PFSK-1 (cell line): Measurements from ENCODE around the gene TEF.

Experiments
- FOXP2 ChIP-seq: optimal IDR thresholded peaks from 2 replicates; pipeline ENCODE3; 2011; ENCODE audit warnings: borderline replicate concordance, control low read depth, inconsistent platforms; ENCODE audit not compliant: insufficient read depth; ENCODE audit errors: extremely low read length, extremely low read depth
- POLR2AphosphoS5 ChIP-seq: IDR thresholded peaks from 2 replicates; pipeline ENCODE4 v1.6.1; 2012; ENCODE audit warnings: low read depth, mild to moderate bottlenecking, control low read depth, low read length, moderate library complexity
- REST ChIP-seq, 2 experiments: IDR thresholded peaks; 2 replicates each; pipeline versions ENCODE4 v1.6.1 to v1.8.0; 2011 to 2012; ENCODE audit warnings: low read depth in 2 of 2, low read length in 2 of 2, control low read depth in 1 of 2, inconsistent platforms in 1 of 2, mild to moderate bottlenecking in 1 of 2, moderate library complexity in 1 of 2; ENCODE audit not compliant: insufficient read depth in 1 of 2
- SIN3A ChIP-seq: IDR thresholded peaks from 2 replicates; pipeline ENCODE4 v1.6.1; 2012; ENCODE audit warnings: mild to moderate bottlenecking, low read length, moderate library complexity, borderline replicate concordance; ENCODE audit not compliant: insufficient read depth
- TAF1 ChIP-seq: IDR thresholded peaks from 2 replicates; pipeline ENCODE4 v1.6.1; 2012; ENCODE audit warnings: low read length, control low read depth, borderline replicate concordance; ENCODE audit not compliant: insufficient read depth

The TEF gene

DNA sequence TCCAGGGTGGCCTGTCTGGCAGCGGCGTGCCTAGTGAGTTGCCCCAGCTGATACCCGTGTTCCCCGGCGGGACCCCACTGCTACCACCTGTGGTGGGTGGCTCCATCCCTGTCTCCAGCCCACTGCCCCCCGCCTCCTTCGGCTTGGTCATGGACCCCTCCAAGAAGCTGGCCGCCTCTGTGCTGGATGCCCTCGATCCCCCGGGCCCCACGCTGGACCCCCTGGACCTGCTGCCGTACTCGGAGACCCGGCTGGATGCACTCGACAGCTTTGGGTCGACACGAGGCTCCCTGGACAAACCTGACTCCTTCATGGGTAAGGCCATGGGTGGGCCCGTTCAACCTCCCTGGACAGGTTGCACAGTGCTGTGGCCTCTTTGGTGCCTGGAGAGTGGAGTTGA, 41.9 kb upstream of the TEF start:
- TF ChIP-seq TAF1: no peak
- no peak for TF ChIP-seq FOXP2
- no peak for TF ChIP-seq POLR2AphosphoS5
- no peak for TF ChIP-seq REST (IDR thresholded peaks at IDR 0.05; ENCODE audit: insufficient read depth in 1 of 2, low read depth in 2 of 2, low read length in 2 of 2)
- TF ChIP-seq SIN3A: no peak

DNA sequence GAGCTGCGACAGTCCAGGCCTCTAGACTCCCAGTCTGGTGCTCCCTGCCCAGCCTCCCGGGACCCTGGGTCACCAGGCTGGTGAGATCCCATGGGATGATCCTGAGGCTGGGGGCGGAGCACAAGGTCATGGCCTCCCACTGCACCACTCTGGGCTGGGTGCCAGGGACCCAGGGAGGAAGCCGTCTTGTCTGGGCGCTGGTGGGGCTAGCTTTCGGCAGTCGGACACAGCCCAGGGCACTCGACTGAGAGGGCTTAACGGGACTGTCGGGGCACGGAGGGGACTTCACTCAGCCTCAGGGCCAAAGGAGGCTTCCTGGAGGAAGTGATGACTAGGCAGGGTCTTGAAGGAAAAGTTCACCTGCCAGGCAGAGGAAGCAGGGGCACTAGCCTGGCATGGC, 41.4 kb upstream of the TEF start:
- TF ChIP-seq POLR2AphosphoS5 (no peak), SIN3A (no peak), FOXP2 (no peak), REST (IDR thresholded peaks at IDR 0.05; ENCODE audit: insufficient read depth in 1 of 2, low read depth in 2 of 2, low read length in 2 of 2) (no peak), TAF1 (no peak)

GRCh38 chr22:41341012-41341411, 40.7 kb upstream of the TEF start:
- TF ChIP-seq TAF1: no peak

GRCh38 chr22:41341990-41342389, 39.8 kb upstream of the TEF start:
- no peak for TF ChIP-seq POLR2AphosphoS5
- no peak for TF ChIP-seq FOXP2

- TF ChIP-seq POLR2AphosphoS5 (no peak), FOXP2 (no peak), TAF1 (no peak), REST (IDR thresholded peaks at IDR 0.05; ENCODE audit: insufficient read depth in 1 of 2, low read depth in 2 of 2, low read length in 2 of 2) (no peak), SIN3A (no peak)
Measured at GRCh38 chr22:41343300-41343699, 38.4 kb upstream of the TEF start.

GRCh38 chr22:41343717-41344116, 38.0 kb upstream of the TEF start:
- TF ChIP-seq TAF1 (no peak), FOXP2 (no peak), REST (IDR thresholded peaks at IDR 0.05; ENCODE audit: insufficient read depth in 1 of 2, low read depth in 2 of 2, low read length in 2 of 2) (no peak), SIN3A (no peak), POLR2AphosphoS5 (no peak)
